Heart left ventricle (tissue), 16 donors: ENCODE measurements around the gene LSM2. TPM values are rescaled to one million over a fixed set of nuclear protein-coding genes. Genes with fewer than 3 reads are reported as not detected.

ENCODE experiments used
- ATAC-seq, 4 donors: fragments of 200-7000 bp; cut with Tn5 transposase; one replicate each; pipeline ENCODE4 v1.9.1; 2020 to 2022; ENCODE audit warnings: moderate library complexity in 4 of 4, mild to moderate bottlenecking in 3 of 4, moderate number of reproducible peaks in 1 of 4
- DNase-seq, 5 donors: peaks; one replicate each; pipeline ENCODE4 v3.0.0-alpha.2; 2020
- H3K27ac ChIP-seq, 12 donors: fragments of 200-600 bp; sonication (generic) in 4 of 12; one replicate each; pipeline versions ENCODE4 v1.5.0 to v1.8.0; 2016 to 2022; ENCODE audit warnings: mild to moderate bottlenecking in 2 of 12
- H3K27me3 ChIP-seq, 9 donors: fragments of 200-600 bp; sonication (generic) in 2 of 9; one replicate each; pipeline versions ENCODE4 v1.5.1 to v1.8.0; 2016 to 2022; ENCODE audit warnings: mild to moderate bottlenecking in 3 of 9
- H3K36me3 ChIP-seq, 9 donors: fragments of 200-600 bp; sonication (generic) in 2 of 9; one replicate each; pipeline versions ENCODE4 v1.5.0 to v1.8.0; 2018 to 2022; ENCODE audit warnings: mild to moderate bottlenecking in 2 of 9
- H3K4me1 ChIP-seq, 12 donors: fragments of 200-600 bp; sonication (generic) in 4 of 12; one replicate each; pipeline versions ENCODE4 v1.5.0 to v1.8.0; 2016 to 2022; ENCODE audit warnings: mild to moderate bottlenecking in 3 of 12
- H3K4me3 ChIP-seq, 12 donors: fragments of 200-600 bp; sonication (generic) in 4 of 12; one replicate each; pipeline versions ENCODE4 v1.5.0 to v1.8.0; 2017 to 2022; ENCODE audit warnings: mild to moderate bottlenecking in 9 of 12, moderate library complexity in 4 of 12
- H3K9me3 ChIP-seq, 12 donors: fragments of 200-600 bp; sonication (generic) in 4 of 12; one replicate each; pipeline versions ENCODE4 v1.5.0 to v1.8.0; 2016 to 2022; ENCODE audit warnings: mild to moderate bottlenecking in 1 of 12
- CTCF ChIP-seq, 12 donors: fragments of 200-600 bp; sonication (generic) in 4 of 12; IDR thresholded peaks; one replicate each; pipeline versions ENCODE4 v1.5.0 to v1.8.0; 2018 to 2022; ENCODE audit warnings: antibody characterized with exemption in 12 of 12, mild to moderate bottlenecking in 5 of 12
- POLR2A ChIP-seq, 2 donors: fragments of 450-650 bp; IDR thresholded peaks; one replicate each; pipeline ENCODE4 v1.6.1; 2017; ENCODE audit warnings: antibody characterized with exemption in 2 of 2, mild to moderate bottlenecking in 2 of 2, moderate library complexity in 2 of 2
- WGBS, 4 donors: extraction: QIAGEN DNeasy Blood & Tissue Kit in 2 of 4; methylation state at CpG; one replicate each; pipeline versions ENCODE4 v1.1.5 to v1.1.7; 2013 to 2018; 5-methylcytosine and 5-hydroxymethylcytosine counted together
- intact Hi-C, 10 donors: fragments of 100-400 bp; cut with DNase I; formaldehyde crosslinking; loops; one replicate each; pipeline versions ENCODE4 v1.11.1 to v1.14.2; 2022
- polyA plus RNA-seq, 2 donors: library from polyadenylated mRNA; stranded (reverse); fragments of 200-250 nt; gene quantifications; one replicate each; pipeline ENCODE4 v1.2.3, GENCODE V29; 2013
- total RNA-seq, 9 donors: library from RNA; depleted of rRNA in 2 of 9; stranded (reverse); fragments of >200 nt in 2 of 9; fragmentation: NEBNext Ultra II Directional in 3 of 9; extraction: Animal tissue kit (Norgen Biotek cat#: 25700) in 3 of 9; gene quantifications; one replicate each; pipeline versions ENCODE4 v1.1.0 to v1.2.4, GENCODE V29; 2016 to 2023
- donor health status: ischemic (EF 13 %, LVEDD 7.1; RV severe dilation, severe dysfunction).
- donor health status: healthy with polysubstance abuse.
- donor health status: DM: no; HTN: yes; CAD: no.
- donor health status: DM: no; HTN: no; CAD: no.
- donor health status: ischemic (EF 25% LVEDD 6.9; RV normal size, moderate dysfunction).
- donor health status: ischemic (EF 25% LVEDD 5.7; RV mildly dilated, moderate dysfunction).
- donor health status: healthy.
- donor health status: DM: yes; HTN: yes; CAD: no.
- donor health status: ischemic (EF 35%, LVEDD 5.7; RV mildly dilated, moderate dysfunction).
- donor health status: nonischemic (EF 11% LVEDD 7.7; RV severe dilation, severe dysfunction).
- donor health status: DM: yes; HTN: yes; CAD: no.
- donor health status: PGD.
- donor health status: ischemic (EF 29% LVEDD 5.4; RV normal size, mild dysfunction).
- donor health status: nonischemic (EF 23%, LVEDD 6.1; RV moderate dilation, normal function).

LSM2 gene
- total and polyA plus RNA-seq, 11 donors = 22.9 to 64.7 (median 26.6) TPM

DNA sequence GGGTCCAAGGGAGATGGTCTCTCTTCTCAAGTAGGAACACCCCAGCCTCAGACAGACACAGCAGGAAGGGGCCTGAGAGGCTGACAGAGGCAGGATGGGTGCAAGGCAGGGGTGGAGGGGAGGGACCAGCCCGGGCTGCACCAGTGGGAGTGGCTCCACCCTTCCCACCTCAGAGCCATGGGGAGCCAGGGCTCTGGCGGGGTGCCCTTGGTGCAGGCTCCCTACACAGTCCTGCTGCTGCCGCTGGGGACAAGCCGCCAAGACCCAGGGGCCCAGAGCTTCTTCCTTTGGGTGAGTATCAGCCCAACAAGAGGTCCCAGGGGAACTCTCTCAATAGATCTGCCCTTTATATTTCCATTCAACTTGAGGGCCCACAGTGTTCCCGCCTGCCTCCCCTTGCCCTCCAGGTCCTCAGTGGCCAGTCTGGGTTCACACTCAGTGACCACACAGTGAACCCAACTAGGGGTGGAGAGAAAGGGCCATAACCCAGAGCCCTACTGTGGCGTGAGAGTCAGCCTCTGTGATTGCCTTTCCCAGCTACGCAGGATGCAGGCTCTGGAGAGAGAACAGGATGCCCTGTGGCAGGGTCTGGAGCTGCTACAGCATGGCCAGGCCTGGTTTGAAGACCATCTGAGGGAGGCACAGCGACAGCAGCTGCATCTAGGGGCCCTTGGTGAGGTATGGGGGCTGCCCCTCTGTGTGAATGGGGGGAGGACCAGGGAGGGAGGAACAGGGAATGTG is 43.7 kb downstream of the LSM2 start:
- peaks cover 0 to 21% (median 6%) of the 10 kb centered on the region in 12 donors for H3K4me1 ChIP-seq
- TF ChIP-seq POLR2A (IDR thresholded peaks at IDR 0.05) = no peak
- TF ChIP-seq CTCF (IDR thresholded peaks at IDR 0.05) = no peak
- 57 to 69% (median 63%) methylated on average over 6 to 8 of the region's 8 CpGs for WGBS, 4 donors
- no peaks in the 10 kb centered on the region for H3K27me3 ChIP-seq
- intact Hi-C loops = loop anchor here in 3 of 10 donors (5.0 to 10.0 kb wide), 3 partner anchors 36 to 81 kb away; partner anchors contain the start of genes LY6G5C (in 2 of the 3) and DDAH2 (in 1 of the 3)
- ATAC-seq = peak in 1 of 4 donors; percentile 4
- no peaks in the 10 kb centered on the region for H3K9me3 ChIP-seq
- H3K36me3 ChIP-seq = peaks cover 0 to 29% (median 0%) of the 10 kb centered on the region in 9 donors
- no peak overlapping the region for H3K4me3 ChIP-seq
- peak overlapping the region in 1 of 12 donors; percentile 47 for H3K27ac ChIP-seq
- DNase-seq = no peak

DNA sequence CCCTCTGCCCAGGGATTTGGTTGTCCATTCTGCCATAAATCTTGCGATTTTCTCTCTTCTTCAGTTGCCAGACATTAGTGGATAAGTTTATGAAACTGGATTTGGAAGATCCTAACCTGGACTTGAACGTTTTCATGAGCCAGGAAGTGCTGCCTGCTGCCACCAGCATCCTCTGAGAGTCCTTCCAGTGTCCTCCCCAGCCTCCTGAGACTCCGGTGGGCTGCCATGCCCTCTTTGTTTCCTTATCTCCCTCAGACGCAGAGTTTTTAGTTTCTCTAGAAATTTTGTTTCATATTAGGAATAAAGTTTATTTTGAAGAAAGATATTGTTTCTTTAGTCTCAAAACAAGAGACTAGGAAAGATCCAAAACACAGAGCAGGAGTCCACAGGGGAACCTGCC is 44.4 kb downstream of the LSM2 start, which contains the start of gene SAPCD1:
SAPCD1 (plus strand) TSS at position 301 of the 400 bp plus-strand sequence. CDS start 399 bp downstream, outside the sequence.
- H3K36me3 ChIP-seq = peaks cover 0 to 29% (median 0%) of the 10 kb centered on the region in 9 donors
- H3K4me1 ChIP-seq = peaks cover 0 to 21% (median 5%) of the 10 kb centered on the region in 12 donors
- H3K9me3 ChIP-seq = no peaks in the 10 kb centered on the region
- TF ChIP-seq CTCF (IDR thresholded peaks at IDR 0.05) (no peak), POLR2A (IDR thresholded peaks at IDR 0.05) (no peak)
- H3K27me3 ChIP-seq = no peaks in the 10 kb centered on the region
- ATAC-seq (no peak), DNase-seq (no peak)
- intact Hi-C loops = loop anchor here in 3 of 10 donors (5.0 to 10.0 kb wide), 3 partner anchors 35 to 80 kb away; partner anchors contain the start of genes LY6G5C (in 2 of the 3) and DDAH2 (in 1 of the 3)
- no peak within 1 kb of the TSS for H3K4me3 ChIP-seq
- H3K27ac ChIP-seq = peak within 1 kb of the TSS in 1 of 12 donors; percentile 47
- 74 to 81% (median 77%) methylated on average over 4 of the region's 4 CpGs for WGBS, 4 donors

DNA sequence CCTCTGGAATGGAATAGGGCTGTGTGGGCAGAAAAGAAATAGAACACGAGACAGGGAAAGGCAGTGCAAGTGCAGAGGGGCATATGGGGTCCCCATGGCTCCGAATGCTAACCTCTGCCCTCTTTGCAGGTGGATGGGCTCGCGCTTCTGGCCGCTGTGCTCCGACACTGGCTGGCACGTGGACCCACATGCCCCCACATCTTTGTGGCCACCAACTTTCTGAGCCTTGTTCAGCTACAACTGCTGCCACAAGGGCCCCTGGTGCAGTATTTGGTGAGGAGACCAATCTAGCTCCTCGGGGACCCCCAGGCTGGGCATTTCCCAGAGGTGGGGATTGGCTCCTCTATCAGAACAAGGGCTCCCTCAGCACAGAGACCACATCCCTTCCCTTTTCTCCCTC is 45.4 kb downstream of the LSM2 start:
- no peak overlapping the region for H3K27ac ChIP-seq
- intact Hi-C loops = loop anchor here in 3 of 10 donors (5.0 to 10.0 kb wide), 3 partner anchors 34 to 79 kb away; partner anchors contain the start of genes LY6G5C (in 2 of the 3) and DDAH2 (in 1 of the 3)
- no peaks in the 10 kb centered on the region for H3K9me3 ChIP-seq
- TF ChIP-seq POLR2A (IDR thresholded peaks at IDR 0.05) (no peak), CTCF (IDR thresholded peaks at IDR 0.05) (no peak)
- no peak for ATAC-seq
- WGBS, 4 donors = 91 to 99% (median 97%) methylated on average over 8 of the region's 8 CpGs
- no peaks in the 10 kb centered on the region for H3K27me3 ChIP-seq
- H3K36me3 ChIP-seq = peaks cover 0 to 29% (median 0%) of the 10 kb centered on the region in 9 donors
- no peak for DNase-seq
- no peak overlapping the region for H3K4me3 ChIP-seq
- H3K4me1 ChIP-seq = peaks cover 0 to 19% (median 3%) of the 10 kb centered on the region in 12 donors

GRCh38 chr6:31760790-31761189 is 46.0 kb downstream of the LSM2 start:
- TF ChIP-seq POLR2A (IDR thresholded peaks at IDR 0.05) (no peak), CTCF (IDR thresholded peaks at IDR 0.05) (no peak)
- DNase-seq (no peak), ATAC-seq (no peak)
- Histone ChIP-seq H3K27me3 (no peaks in the 10 kb centered on the region), H3K27ac (no peak overlapping the region), H3K4me1 (peaks cover 0 to 14% (median 2%) of the 10 kb centered on the region in 12 donors), H3K4me3 (no peak overlapping the region), H3K9me3 (no peaks in the 10 kb centered on the region), H3K36me3 (peaks cover 0 to 29% (median 0%) of the 10 kb centered on the region in 9 donors)
- intact Hi-C loops = loop anchor here in 3 of 10 donors (5.0 to 10.0 kb wide), 3 partner anchors 33 to 78 kb away; partner anchors contain the start of genes LY6G5C (in 2 of the 3) and DDAH2 (in 1 of the 3)
- WGBS, 4 donors = 89 to 97% (median 93%) methylated on average over 5 of the region's 5 CpGs
